GM19240 (cell line): ENCODE data around the gene ZNF644.

Experiments
- DNase-seq: peaks from one replicate; pipeline ENCODE4 v3.0.0; 2011; ENCODE audit warnings: low spot score; ENCODE audit not compliant: insufficient read length

The ZNF644 gene

GRCh38 chr1:90989302-90989701 is 32.5 kb downstream of the ZNF644 start:
- no peak for DNase-seq

DNA sequence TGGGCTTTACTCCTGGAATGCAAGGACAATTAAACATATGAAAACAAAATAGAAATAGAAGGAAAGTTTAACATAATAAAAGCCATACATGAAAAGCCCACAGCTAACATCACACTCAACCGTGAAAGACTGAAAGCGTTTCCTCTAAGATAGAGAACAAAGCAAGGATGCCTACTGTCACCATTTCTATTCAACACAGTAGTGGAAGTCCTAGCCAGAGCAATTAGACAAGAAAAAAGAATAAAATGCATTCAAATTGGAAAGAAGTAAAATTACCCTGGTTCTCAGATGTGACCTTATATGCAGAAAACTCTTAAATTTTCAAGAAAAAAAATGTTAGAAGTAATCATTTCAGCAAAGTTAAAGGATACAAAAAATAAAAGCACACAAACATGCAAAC is 34.0 kb downstream of the ZNF644 start:
- no peak for DNase-seq

- no peak for DNase-seq
These were observed 34.9 kb downstream of the ZNF644 start for GRCh38 chr1:90986953-90987352.

DNA sequence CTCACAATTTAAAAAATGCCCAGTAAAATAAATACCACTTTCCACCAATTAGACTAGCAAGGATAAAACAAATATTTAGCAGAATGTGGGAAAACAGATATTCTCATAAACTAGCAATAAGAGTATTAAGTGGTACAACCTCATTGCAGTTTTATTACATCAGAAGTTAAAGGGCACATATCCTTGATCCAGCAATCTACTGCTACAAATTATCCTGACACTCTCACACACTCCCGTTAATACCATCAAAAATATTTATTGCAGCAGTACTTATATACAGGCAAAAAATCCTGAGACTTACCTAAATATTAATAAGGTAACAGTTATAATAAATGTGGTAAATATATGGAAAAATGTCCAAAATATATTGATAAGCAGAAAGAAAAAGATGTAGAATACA is 44.3 kb downstream of the ZNF644 start:
- no peak for DNase-seq

GRCh38 chr1:90973897-90974798 is 47.7 kb downstream of the ZNF644 start:
- DNase-seq: no peak

- no peak for DNase-seq
These were observed 51.6 kb downstream of the ZNF644 start for GRCh38 chr1:90970208-90970607.

GRCh38 chr1:90969241-90969640 is 52.6 kb downstream of the ZNF644 start:
- no peak for DNase-seq

- DNase-seq: no peak
These were observed 57.3 kb downstream of the ZNF644 start for GRCh38 chr1:90964444-90965035.

DNA sequence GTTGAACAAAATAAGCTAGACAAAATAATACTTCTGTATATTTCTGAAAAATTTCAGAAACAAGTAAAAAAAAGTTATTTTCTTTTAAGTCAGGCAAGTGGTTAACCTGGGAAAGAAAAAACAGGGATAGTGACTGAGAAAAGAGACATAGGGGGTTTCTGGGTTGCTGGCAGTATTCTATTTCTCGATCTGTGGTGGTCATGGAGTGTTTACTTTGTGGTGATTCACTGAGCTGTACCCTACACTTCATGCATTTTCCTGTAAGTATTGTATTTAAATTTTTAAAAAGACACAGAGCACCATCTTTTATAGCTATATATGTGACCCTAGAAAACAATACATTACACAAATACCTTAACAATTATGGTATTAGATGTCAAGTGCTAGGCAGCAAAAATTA is 58.2 kb downstream of the ZNF644 start:
- DNase-seq: no peak

DNA sequence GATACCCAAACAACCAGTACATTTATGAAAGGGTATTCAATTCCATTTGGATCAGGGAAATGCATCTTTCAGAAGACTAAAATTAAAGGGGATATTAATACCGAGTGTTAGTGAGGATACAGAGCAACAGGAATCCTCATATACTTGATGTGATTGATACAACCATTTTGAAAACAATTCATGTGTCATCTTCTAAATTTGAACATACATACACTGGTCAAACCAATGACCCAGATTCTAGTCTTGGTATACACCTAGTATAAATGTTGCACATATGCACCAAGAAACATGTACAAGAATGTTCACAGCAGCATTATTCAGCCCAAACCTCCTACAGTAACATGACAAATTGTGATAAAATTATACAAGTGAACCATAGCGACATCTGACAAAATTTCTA is 58.6 kb downstream of the ZNF644 start:
- DNase-seq: no peak

GRCh38 chr1:90959352-90960206 is 62.3 kb downstream of the ZNF644 start:
- DNase-seq: no peak

- DNase-seq: no peak
These were observed 64.3 kb downstream of the ZNF644 start for GRCh38 chr1:90957497-90957896.

DNA sequence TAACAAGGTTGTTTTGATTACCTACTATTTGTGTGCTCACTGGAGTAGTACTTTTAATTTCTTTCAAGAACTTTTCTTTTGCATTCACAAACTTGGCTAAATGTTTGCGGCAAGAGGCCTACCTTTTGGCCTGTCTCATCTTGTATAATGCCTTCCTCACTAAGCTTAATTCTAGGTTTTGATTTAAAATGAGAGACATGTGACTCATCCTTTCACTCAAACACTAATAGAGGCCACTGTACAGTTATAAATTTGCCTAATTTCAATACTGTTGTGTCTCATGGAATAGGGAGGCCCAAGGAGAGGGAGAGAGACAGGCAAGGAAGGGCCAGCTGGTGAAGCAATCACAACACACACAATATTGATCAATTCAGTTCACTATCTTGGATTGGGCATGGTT is 66.1 kb downstream of the ZNF644 start:
- no peak for DNase-seq

GRCh38 chr1:90952906-90953305 is 68.9 kb downstream of the ZNF644 start:
- no peak for DNase-seq

- no peak for DNase-seq
These were observed 70.8 kb downstream of the ZNF644 start for GRCh38 chr1:90951009-90951408.

GRCh38 chr1:90948301-90948700 is 73.5 kb downstream of the ZNF644 start:
- DNase-seq: no peak

- no peak for DNase-seq
These were observed 75.2 kb downstream of the ZNF644 start for GRCh38 chr1:90946630-90947029.

DNA sequence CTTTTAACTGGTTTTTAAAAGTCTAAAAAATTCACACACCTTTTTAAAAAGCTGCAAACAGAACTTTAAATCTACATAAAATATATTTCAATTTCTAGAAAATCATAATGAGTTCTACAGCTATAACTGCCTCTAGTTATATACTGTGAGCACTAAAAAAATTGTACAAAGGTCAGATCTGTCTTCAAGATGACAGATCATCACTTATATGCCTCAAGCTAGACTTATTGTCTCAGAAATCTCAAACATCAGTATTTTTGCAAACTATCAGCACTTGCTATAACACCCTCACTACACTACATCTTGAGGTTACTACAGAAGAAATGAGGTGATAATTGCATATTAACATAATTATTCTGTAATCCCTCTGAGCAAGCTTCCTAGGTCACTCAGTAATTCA is 76.5 kb downstream of the ZNF644 start:
- no peak for DNase-seq

DNA sequence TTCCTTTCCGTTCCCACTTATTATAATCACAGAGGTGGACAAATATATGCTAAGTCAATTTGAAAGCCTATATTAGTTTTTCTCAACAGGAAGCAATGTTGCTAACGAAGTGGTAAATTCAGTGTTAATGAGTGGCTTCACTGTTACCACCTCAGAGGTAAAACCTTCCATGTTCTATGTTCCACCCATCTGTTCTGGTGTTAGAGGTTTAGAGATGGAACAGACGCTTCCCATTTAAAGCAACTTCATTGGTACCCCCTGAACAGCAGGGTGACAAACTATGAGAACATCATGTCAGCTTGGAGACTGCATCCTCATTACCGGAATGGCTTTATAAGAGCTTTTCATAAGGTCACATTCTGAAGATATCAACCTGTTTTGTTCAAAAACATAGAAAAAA is 77.9 kb downstream of the ZNF644 start:
- no peak for DNase-seq

DNA sequence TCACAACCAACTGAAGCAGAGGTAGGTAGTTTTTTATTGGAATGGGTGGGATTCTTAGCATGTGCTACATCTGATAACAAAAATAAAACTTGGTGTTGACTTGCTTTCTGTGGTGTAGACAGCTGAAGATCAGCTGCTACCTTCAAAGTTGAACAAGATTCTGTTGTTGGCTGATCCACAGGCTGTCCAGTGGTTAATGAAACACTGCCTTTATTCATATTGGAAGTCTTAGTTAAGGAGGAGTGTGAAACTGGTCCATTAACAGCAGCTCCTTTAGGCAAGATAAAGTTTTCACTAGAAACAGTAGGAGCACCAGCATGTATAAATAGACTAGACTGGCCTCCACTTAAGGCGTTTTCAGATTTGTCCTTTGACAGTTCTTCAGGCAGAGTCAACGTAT is 81.1 kb downstream of the ZNF644 start:
- DNase-seq: no peak

DNA sequence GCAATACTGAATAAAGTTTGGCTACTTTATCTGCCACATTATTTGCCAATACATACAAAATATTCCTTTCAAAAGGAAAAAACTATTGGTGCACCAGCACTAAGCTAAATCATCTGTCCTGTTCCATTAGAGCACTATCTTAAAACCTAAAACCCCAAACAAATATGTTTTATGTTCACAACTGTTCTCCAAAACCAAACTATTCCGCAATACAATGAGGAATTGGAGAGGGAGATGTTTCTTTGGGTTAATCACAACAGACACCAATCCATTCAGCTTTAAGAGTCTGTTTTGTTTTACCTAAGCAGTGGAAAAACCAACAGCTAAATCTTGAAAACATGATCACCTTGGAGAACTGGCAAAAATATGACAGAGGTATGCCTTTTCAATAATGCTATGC is 85.1 kb downstream of the ZNF644 start:
- no peak for DNase-seq

GRCh38 chr1:90936061-90936460 is 85.8 kb downstream of the ZNF644 start:
- DNase-seq: no peak
